Lower leg skin (tissue), 3 donors: ENCODE results near the gene KAT6B.

ENCODE experiments used
- CTCF ChIP-seq, 3 donors: fragments of 450-650 bp; IDR thresholded peaks; one replicate each; pipeline ENCODE4 v1.5.1; 2016; ENCODE audit warnings: antibody characterized with exemption in 3 of 3, mild to moderate bottlenecking in 3 of 3, moderate library complexity in 2 of 3
- POLR2A ChIP-seq, 2 donors: fragments of 450-650 bp; IDR thresholded peaks; one replicate each; pipeline ENCODE4 v1.6.1; 2016 to 2017; ENCODE audit warnings: antibody characterized with exemption in 2 of 2, mild to moderate bottlenecking in 1 of 2, moderate library complexity in 1 of 2

GRCh38 chr10:74824184-74824899 is 2.1 kb upstream of the KAT6B start:
- TF ChIP-seq CTCF (IDR thresholded peaks at IDR 0.05) (no peak), POLR2A (IDR thresholded peaks at IDR 0.05) (no peak)
